Activated CD8-positive, alpha-beta memory T cell treated with anti-CD3 and anti-CD28 coated beads for 4 hours (primary cell): ENCODE results near the gene MRPS9.

Source experiments
- DNase-seq, 2 donors: peaks; one replicate each; pipeline ENCODE4 v3.0.0-alpha.2; 2020; ENCODE audit warnings: low read depth in 2 of 2

MRPS9 gene

GRCh38 chr2:105078906-105079495, 41.1 kb downstream of the MRPS9 start:
- no peak for DNase-seq

GRCh38 chr2:105080461-105080860, 42.6 kb downstream of the MRPS9 start:
- no peak for DNase-seq

GRCh38 chr2:105081006-105081601, 43.2 kb downstream of the MRPS9 start:
- no peak for DNase-seq

- DNase-seq, result no peak
Observed at GRCh38 chr2:105082107-105082506, 44.2 kb downstream of the MRPS9 start.

GRCh38 chr2:105085525-105085924, 47.7 kb downstream of the MRPS9 start:
- no peak for DNase-seq

GRCh38 chr2:105087273-105087672, 49.4 kb downstream of the MRPS9 start:
- DNase-seq, result no peak

GRCh38 chr2:105090091-105090490, 52.2 kb downstream of the MRPS9 start:
- DNase-seq, result no peak

GRCh38 chr2:105092797-105093196, 54.9 kb downstream of the MRPS9 start:
- DNase-seq, result no peak

- no peak for DNase-seq
Observed at GRCh38 chr2:105099153-105099552, 61.3 kb downstream of the MRPS9 start.

- DNase-seq, result no peak
Observed at GRCh38 chr2:105100046-105100840, 62.4 kb downstream of the MRPS9 start.

- no peak for DNase-seq
Observed at GRCh38 chr2:105102001-105102400, 64.1 kb downstream of the MRPS9 start.

GRCh38 chr2:105102963-105103421, 65.1 kb downstream of the MRPS9 start:
- no peak for DNase-seq

- no peak for DNase-seq
Observed at GRCh38 chr2:105103481-105103880, 65.6 kb downstream of the MRPS9 start.

GRCh38 chr2:105104208-105104731, 66.4 kb downstream of the MRPS9 start:
- DNase-seq, result no peak

GRCh38 chr2:105110295-105110829, 72.5 kb downstream of the MRPS9 start:
- no peak for DNase-seq

GRCh38 chr2:105111365-105112150, 73.7 kb downstream of the MRPS9 start:
- DNase-seq, result no peak

- DNase-seq, result no peak
Observed at GRCh38 chr2:105112345-105112744, 74.5 kb downstream of the MRPS9 start.

- no peak for DNase-seq
Observed at GRCh38 chr2:105113616-105114291, 75.9 kb downstream of the MRPS9 start.

GRCh38 chr2:105114551-105114950, 76.7 kb downstream of the MRPS9 start:
- no peak for DNase-seq

GRCh38 chr2:105116348-105116747, 78.5 kb downstream of the MRPS9 start:
- DNase-seq, result no peak

- DNase-seq, result no peak
Observed at GRCh38 chr2:105117565-105117964, 79.7 kb downstream of the MRPS9 start.
